HG03095 (cell line): ENCODE results near the gene TCF4.
A peak's percentile ranks its signal among the peaks of the same experiment; 100 is the strongest.

ENCODE experiments used
- ATAC-seq: cut with Tn5 transposase; IDR thresholded peaks from one replicate; pipeline ENCODE4 v1.9.1; 2021; ENCODE audit warnings: moderate library complexity; ENCODE audit not compliant: unreplicated experiment

The TCF4 gene

GRCh38 chr18:55419132-55419946, 168.7 kb downstream of the TCF4 start:
- no peak for ATAC-seq

GRCh38 chr18:55418439-55418838, 169.6 kb downstream of the TCF4 start:
- ATAC-seq: no peak

DNA sequence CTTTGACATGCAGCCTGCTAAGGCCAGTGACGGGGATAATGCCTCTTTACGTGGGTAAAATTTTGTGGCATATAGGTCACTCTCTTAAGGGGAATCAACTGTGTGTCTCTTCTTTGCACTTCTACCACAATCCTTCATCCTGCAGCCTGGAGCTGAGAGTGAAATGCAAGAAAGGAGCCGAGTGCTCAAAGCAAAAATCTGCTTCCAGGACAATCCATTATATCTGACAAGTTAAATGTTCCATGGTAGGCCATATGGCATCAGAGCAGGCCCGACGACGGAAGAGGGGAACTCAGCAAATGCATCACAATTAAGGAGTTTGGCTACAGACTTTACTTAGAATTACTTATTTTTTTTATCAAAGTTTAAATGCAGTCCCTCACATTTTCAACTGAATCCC, 171.2 kb downstream of the TCF4 start:
- no peak for ATAC-seq

DNA sequence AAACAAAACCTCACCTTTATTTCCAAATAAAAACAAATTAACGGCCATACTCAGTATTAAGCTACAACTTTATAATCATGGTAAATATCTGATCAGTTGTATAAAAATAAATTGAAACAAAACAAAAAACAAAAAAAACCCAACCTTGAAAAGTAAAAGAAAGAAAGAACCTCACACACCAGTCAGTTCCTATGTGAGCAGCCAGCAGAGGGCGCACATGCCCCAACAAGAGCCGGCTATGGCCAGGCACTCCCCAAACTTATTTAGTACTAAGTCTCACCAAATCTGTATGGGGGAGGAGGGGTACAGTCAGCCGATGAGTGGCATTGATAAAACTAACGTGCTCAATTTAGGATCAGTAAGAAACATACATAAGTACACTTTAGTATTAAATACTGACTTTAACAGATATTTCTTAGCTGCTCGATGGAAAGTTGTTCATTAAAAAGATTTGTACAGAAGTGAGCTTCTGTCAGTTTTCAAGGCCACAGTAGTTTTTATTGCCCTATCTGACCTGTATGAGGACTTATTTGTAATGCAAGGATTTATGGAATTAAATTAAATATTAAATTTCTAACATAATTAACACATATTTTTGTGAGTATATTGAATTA, 172.6 kb downstream of the TCF4 start:
- peak; percentile 80 for ATAC-seq

DNA sequence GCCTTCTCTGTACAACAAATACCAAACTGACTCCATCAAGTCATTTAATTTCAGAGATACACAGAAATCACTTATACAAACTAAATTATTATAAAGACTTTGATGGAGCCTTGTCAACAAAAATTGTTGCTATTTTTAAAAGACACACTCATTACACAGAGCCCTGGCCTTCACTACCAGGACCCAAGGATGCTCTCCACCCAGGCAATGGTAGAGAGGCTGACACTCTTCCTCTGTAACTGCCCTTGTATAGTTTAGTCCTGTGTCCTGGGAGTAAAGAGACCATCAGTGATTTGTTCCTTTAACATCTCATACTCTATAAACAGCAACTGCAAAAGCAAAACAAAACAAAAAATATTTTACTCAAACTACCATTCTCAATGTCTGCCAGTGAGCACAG, 173.5 kb downstream of the TCF4 start:
- ATAC-seq: no peak

- no peak for ATAC-seq
These were observed 174.5 kb downstream of the TCF4 start for GRCh38 chr18:55413474-55413873.

DNA sequence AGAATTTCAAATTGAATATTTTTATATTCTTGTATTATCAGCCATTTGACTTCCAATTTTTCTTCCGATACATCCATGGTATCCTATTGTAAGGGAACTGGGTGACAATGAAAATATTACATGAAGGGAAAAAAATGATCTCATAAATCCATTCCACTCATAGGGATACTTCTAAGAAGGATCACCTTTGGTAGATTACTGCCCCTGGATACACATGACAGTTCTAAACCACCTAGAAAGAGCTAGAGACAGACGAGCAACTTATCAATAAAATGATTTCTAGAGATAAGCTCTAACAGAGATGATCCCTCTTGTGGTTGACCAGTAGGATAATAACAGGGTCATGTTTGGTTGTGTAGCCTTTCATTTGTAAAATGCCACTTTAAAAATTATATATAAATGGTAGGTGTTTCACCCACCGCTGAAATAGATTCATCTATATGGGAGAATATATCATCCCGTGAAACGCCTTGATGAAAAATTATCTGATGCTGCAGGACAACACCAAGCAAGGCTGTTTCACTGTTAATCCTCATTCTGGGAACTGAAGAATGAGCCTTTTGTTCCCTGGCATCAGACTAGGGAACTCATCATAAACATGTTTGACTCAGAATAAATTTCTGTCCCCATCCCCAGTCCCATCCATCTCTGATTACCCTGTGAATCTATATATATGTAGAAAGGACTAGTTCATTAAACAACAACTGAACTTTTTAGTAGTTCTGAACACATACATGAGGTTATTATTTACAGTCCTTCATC, 180.0 kb downstream of the TCF4 start:
- ATAC-seq: no peak

- ATAC-seq: no peak
These were observed 180.8 kb downstream of the TCF4 start for GRCh38 chr18:55407191-55407590.

DNA sequence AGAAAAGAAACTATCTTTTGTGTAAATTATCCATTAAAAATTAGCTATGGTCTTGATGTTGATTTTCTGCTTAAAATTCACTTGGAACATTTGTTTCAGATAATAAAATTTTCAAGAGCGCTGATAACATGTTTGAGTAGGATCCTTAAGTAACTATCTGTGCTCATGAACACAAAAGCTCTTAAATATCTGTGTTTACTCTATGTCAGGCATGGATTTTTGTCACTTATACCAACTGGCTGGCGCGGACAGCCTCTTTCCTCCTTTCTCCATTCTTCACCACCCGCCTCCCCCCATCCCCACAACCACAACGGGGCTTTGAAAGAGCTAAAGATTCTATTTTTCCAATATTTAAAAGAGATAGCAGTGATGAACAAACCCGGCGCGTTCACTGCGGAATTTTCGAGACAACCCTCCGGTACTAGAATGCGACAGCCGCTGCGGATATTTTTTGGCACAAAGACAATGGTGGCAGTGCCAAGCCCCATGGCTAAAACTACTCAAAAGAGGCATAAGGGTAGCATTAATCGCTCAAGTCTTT, 181.5 kb downstream of the TCF4 start:
- ATAC-seq: no peak

GRCh38 chr18:55405893-55406406, 182.0 kb downstream of the TCF4 start:
- ATAC-seq: no peak

- no peak for ATAC-seq
These were observed 182.5 kb downstream of the TCF4 start for GRCh38 chr18:55405475-55405874.

DNA sequence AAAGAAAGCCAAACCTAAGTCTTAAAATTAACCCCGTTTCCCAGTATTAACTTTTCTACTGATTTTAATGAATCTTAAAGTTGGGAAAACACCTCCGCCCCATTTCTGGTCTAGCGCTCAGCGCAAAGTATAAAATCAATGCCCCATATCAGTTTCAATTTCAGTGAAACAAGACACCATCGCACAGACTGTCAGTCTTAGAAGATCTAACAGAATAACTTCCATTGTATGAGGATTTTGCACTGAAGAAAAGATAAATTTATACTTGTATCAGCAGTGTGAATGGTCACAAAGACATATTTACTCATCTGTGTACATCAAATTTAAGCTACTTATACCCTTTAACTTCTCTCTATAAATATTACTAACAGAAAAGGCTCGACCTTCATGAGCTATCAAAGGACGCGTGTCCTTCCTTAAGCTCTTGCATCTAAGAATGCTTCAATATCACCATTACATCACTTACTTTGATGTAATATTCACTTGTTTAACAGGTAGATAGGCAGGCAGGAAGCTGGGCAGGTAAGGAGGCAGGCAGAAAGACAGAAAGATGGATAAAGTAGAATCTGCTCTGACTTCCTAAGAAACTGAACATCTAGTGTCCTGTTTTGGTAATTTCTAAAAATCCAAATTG, 183.0 kb downstream of the TCF4 start:
- ATAC-seq: no peak

DNA sequence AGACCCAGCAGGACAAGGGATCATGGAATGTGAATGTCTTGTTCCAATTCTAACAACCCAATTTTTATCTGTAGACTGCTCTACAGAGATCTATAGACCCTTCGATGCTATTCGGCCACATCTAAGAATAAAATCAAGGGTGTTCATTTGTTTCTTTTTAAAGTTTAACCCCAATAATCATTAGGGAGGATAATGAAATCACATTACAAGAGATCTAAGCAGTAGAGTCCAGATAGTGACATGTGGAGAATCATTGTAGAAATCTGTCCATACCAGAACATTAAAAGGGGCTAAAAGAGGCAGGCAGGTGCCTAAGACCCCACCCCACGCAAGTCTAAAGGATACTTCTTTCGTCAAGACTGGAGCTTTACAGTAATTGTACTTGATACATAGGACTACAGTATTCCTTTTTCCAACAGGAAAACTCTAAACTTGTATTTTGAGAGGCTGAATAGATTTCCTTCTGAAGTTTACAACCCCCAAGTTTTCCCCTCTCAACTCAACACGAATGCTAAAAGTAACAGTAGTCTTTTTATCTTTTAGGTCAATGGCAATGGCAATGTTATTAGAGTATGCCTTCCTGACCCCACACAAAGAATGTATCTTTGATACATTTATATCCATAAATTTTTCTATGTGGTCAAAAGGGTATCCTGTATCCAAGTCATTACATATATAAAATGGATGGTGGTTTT, 183.7 kb downstream of the TCF4 start:
- ATAC-seq: no peak

GRCh38 chr18:55403421-55403949, 184.5 kb downstream of the TCF4 start:
- ATAC-seq: no peak

DNA sequence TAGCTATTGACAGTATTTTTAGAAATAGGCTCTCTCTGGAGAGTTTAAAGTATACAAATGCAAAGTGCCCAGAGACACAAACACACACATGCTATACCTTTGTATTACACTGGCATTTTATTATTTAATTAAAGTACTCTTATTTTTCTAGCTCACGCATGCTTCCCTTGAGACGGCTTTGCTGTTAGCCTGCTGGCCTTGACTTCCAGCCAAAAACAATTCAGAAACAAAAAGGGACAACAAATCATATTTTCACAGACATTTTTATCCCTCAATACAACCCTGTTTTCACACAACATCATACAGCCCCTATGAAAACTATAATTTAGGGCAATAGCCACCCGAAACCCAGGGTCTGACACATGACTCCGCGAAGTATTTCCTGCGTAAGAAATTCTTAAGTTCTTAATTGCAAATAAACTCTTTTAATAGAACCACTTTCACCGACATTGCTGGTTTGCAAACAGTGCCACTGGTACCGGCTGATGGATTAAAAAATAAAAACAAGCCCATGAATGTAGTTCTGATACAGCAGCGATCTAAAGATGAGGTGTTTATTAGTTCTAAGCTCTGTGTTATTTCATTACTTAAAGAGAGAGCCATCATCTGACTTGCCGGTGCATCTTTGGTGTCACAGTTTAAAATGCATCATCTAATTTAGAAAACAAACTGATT, 185.1 kb downstream of the TCF4 start:
- ATAC-seq: no peak

- ATAC-seq: no peak
These were observed 186.3 kb downstream of the TCF4 start for GRCh38 chr18:55401638-55402191.

DNA sequence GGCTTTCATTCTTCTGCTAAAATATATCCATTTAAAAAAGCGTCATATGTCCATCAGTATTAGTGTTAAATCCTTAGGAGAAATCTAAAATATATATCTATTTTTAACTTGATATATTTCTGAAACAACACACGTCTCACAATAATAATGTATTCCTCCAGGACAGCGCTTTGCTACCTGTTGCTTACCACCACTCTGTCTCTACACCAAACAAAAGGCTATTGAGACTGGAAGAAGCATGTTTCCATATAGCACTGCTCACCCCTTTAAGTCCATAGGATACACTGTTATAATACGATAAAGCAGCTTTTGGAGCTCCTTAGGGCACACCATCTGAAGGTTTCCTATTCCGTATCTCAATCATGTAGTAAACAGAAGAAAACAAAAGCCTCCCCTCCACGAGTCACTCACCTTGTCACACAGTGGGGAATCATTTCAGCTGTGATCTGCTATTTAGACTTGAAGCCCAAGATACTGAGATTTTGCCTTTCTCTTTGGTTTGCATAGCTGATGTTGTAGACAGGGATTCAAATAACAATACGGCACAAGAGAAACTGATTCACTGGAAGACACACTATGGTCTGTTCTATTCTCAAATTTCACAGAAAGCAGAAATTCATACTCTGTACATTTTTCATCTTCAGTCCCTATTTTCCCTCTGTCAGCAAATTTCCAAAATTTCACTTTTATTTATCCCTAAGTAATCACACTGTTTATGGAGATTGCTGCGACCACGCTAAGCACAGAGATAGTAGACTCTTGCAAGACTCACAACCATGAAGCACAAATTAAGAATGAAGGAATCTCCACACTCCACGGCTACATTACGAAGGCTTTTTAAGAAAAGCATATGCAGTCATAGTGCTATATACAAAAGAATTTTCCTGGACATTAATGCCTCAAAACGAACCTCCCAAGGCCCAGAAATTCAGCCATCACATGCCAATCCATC, 187.1 kb downstream of the TCF4 start:
- ATAC-seq: no peak

DNA sequence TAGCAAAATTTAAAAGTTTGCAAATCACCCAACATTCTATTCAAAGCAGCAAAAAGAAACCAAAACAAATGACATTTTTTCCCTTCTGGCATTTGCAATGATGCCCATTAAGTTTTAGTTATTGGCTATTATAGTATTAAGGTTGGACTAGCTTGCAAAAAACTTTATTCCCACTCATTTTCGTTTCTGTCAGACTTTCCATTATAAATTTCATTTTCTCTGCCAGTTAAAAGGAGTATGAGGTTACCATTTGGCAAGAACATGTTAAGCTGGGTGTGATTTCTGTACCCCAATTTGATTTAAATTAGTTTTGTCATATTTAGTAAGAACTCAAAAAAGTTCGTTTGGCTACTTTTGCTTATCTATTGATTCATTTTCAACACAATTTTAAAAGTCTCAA, 187.9 kb downstream of the TCF4 start:
- no peak for ATAC-seq
